PFSK-1 (cell line): ENCODE measurements around the gene CENPP.

Experiments used
- POLR2AphosphoS5 ChIP-seq: IDR thresholded peaks from 2 replicates; pipeline ENCODE4 v1.6.1; 2012; ENCODE audit warnings: low read depth, mild to moderate bottlenecking, control low read depth, low read length, moderate library complexity
- REST ChIP-seq, 2 experiments: IDR thresholded peaks; 2 replicates each; pipeline versions ENCODE4 v1.6.1 to v1.8.0; 2011 to 2012; ENCODE audit warnings: low read depth in 2 of 2, low read length in 2 of 2, control low read depth in 1 of 2, inconsistent platforms in 1 of 2, mild to moderate bottlenecking in 1 of 2, moderate library complexity in 1 of 2; ENCODE audit not compliant: insufficient read depth in 1 of 2

- TF ChIP-seq POLR2AphosphoS5 (no peak), REST (IDR thresholded peaks at IDR 0.05; ENCODE audit: insufficient read depth in 1 of 2, low read depth in 2 of 2, low read length in 2 of 2) (no peak)
Observed at GRCh38 chr9:92328225-92328624, 2.5 kb downstream of the CENPP start.
